ENCODE measurements around the gene SAMMSON.

Gene SAMMSON

GRCh38 chr3:70011582-70011981, 12.0 kb downstream of the SAMMSON start:
- no peak for DNase-seq (ENCODE audit: low read depth)

DNA sequence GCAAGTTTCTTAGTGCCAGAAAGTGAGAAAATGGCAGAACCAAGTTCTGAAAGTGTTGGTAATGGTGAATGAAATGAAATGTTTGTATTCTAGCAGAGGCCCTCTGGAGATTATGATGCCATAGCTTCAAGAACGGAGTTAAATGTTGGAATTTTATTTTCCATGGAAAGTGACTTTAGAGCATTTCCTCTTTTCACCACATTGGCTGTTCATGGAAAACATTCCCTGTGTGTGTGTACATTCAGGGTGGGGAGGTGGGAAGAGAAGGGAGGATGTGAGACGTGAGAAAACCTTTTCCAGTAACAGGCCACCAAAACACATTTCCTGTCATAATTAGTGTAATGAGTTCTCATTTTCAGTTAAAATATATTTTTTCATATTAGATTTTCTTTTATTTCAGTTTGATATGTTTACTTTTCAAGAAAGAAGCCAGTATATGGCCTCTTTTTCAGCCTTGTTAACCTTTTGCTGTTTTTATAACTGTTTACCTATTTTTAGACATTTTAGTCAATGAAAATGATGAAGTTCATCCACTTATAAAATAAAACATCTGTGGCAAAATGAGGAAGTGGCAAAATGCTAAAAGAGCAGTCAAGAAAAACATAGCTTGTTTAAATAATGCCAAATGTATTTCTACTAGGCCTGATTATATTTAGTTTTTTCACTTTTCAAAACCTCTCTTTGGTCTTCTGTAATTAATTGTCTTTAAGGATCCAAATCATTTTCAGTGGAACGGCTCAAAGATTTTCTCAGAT, 21.6 kb downstream of the SAMMSON start:
- DNase-seq (ENCODE audit: low read depth) = no peak

- no peak for DNase-seq (ENCODE audit: low read depth)
These were observed 28.8 kb downstream of the SAMMSON start for GRCh38 chr3:70028361-70028760.

DNA sequence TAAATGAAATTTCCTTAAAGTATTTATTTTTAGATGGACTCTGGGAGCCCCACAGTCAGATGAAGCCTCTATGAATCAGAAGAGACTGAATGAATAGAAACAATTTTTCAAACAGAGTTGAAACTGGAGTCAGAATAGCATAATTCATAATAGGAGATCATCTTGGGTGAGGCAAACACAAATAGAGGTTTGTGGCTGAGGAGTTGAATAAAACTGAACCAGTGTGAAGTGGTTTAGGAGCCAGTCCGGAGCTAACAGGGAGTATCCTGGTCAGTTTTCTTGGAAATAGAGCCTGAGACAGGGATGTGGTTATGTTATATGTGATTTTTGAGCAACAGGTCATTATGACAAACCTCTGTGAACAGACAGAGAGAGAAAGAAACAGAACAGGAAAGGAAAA, 39.2 kb downstream of the SAMMSON start:
- DNase-seq (ENCODE audit: low read depth) = no peak

DNA sequence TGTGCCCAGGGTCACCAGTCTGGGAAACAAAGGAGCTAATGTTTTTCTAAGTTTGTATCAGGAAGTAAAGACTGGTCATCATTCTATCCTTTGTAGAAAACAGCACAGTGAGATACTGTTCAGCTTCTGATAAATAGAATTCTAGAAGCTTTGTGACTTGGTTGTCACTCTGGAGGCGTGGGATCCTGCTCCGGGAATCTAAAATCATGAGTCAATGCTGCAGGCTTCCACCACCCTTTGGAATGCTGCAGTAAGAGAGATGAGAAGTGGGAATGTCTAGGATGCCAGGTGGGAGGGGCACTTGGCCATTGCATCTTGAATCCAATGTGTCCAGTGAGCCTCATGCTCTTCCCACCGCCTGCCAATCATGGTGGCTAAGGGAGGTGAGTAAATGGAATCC, 40.9 kb downstream of the SAMMSON start:
- no peak for DNase-seq (ENCODE audit: low read depth)

GRCh38 chr3:70042641-70043040, 43.1 kb downstream of the SAMMSON start:
- DNase-seq (ENCODE audit: low read depth) = no peak

DNA sequence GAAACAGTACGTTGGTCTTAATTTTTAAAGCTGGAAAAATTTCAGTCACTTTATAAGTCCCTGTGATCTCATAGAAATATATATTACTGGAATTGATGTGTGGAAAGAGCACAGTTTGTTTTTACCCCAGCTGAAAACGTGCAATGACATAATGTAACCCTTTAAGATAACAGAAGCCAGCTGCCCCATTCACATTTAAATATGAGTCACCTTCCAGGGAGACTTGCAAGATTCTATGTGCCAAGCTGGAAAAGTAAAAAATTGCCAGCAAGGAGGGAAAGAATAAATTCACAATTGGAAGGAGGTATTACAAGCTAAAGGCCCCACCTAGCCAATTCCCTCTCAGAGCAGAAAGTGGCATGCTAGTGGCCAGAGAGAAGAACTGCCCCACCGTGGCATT, 50.2 kb downstream of the SAMMSON start:
- no peak for DNase-seq (ENCODE audit: low read depth)

DNA sequence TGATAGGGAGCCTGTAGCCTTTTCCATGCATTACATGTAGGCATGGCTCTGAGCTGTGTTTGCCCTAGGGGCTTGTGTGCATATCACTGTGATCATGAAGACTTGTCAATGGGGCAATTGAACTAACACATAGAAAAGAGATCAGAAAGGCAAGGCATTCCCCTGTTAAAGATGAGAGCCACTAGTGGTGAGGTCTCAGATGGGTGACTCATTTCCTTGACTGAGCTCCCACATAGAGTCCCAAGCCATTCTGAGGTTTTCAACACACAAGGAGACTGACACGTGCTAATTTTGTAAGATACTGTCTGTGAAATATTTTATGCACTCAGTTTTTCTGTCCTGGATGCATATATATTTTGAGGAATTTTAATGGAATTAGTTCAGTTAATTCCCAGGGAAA, 53.8 kb downstream of the SAMMSON start:
- DNase-seq (ENCODE audit: low read depth) = no peak

DNA sequence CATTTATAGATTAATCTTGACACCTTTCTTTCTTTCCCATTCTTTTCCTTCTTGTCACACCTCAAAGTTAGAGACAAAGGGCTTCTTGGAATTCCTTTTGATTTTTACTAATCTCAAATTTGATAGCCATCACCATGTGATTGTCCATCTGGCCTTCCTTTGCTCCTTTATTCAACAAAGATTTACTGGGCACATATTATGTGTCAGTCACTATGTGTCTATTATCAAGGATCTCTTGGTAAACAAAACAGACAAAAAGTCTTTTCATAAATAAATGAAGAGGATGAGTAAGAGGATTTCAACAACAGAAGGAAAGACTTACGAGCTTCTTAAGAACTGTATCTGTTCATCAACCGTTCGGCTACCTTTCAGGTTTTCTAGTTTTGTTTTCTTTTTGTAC, 56.5 kb downstream of the SAMMSON start:
- DNase-seq (ENCODE audit: low read depth) = no peak

GRCh38 chr3:70057426-70057825, 57.9 kb downstream of the SAMMSON start:
- no peak for DNase-seq (ENCODE audit: low read depth)

DNA sequence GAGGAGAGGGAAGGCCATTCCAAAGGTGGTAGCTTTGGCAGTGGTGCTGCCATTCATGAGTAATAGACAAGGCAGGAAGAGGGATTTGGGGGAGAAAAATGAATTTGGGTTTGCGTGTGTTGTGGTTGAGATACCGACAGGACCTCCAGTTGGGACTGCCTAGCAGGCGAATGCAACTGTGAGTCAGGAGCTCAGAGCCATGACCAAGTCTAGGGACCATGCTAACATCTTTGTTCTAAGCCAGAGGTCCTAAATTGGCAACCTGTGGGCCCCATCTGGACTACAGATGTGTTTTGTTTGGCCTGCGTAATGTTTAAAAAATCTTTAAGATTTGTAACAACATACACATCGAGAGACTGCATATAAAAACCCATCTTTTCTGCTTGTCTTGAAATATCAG, 61.6 kb downstream of the SAMMSON start:
- no peak for DNase-seq (ENCODE audit: low read depth)

DNA sequence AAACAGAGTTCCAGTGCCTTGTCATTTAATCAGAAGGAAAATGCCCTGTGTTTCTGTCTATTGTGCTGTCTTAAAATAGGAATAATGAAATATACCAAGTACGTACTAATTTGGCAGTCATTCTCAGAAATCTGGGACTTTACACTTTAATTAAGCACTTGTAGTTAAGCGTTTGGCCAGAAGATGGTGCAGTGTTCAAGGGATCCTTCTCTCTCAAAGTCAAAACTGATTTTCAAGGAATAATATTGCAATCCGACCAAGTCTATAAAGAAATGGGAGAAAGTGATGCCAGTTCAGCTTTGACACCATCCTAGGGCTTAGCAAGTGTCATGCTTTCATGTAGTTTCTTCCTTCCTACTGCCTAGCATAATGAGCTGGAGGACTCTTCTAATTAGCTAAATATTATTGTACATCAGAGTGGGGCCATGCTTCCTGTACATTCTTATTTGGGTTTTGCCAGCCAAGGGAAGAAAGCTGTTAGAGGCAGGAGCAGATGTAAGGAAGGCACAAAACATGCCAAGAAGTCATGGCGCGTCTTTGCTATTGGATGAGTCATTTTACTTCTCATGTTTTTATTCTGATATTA, 64.8 kb downstream of the SAMMSON start:
- DNase-seq (ENCODE audit: low read depth) = no peak

- no peak for DNase-seq (ENCODE audit: low read depth)
These were observed 66.2 kb downstream of the SAMMSON start for GRCh38 chr3:70065696-70066253.

DNA sequence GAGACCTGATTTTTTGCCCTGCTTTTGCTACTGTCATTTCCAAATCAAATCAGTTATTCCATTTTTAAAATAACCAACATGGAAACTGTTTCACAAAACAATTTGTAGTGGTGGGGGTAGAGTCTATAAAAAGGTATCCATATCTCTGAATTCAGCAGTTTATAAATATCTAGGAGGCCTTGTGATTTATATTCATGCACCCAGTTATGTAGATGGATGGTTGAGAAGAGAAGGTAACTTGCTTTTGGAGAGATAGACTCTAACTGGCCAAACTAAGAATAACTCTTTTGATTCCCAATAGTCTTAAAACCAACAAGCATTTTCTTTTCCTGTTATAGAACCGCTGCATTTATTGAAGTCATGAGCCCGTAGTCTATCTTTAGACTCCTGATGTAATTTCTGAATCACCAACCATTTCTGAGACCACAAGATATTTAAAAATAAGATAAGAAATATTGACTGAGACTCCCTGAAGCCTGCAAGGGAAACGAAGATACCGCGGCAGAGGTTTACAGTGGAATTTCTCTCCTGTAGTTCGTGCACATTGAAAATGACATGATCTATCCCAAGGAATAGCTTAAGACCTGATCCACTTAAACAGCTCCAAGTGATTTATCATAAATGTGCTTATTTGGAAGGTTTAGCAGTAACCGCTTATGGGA, 68.5 kb downstream of the SAMMSON start:
- DNase-seq (ENCODE audit: low read depth) = no peak

GRCh38 chr3:70069557-70069956, 70.0 kb downstream of the SAMMSON start:
- DNase-seq (ENCODE audit: low read depth) = no peak

GRCh38 chr3:70071138-70071537, 71.6 kb downstream of the SAMMSON start:
- DNase-seq (ENCODE audit: low read depth) = no peak

DNA sequence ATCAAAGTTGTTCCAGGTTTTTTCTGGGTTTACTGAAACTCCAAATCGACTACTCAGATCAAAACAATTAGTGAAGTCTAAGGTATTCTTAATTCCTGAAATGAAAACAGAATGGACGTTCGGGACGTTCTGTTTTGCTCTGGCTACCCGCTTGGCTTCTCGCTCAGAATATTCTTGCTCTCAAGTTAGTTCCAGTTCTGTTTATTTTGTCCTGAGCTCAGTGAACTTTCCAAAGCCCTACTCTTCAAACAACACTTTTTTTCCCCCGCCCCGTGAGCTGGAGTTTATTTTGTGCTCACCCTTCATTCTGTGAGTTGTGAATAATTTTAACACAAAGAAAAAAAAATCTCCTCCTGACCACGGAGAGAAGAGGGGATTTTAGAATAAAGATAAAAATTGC, 72.6 kb downstream of the SAMMSON start:
- no peak for DNase-seq (ENCODE audit: low read depth)

DNA sequence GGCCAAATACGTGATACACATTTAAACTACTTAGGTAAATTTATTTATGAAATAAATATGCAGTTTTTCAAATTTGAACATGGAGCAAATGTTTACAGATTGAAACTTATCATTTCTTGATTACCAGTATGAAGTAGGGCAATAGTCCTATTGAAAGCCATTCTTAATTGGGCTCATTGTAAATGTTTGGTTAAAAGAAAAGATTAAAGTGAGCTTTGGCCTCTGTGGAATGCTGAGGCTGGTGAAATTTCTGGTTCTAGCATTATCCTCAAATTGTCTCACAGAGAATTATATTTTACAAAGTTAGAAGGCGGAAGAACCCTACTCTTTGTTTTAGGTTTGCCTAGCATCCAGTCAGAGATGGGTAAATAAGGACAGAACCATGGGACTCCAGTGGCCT, 73.2 kb downstream of the SAMMSON start:
- DNase-seq (ENCODE audit: low read depth) = no peak

GRCh38 chr3:70075101-70075500, 75.6 kb downstream of the SAMMSON start:
- DNase-seq (ENCODE audit: low read depth) = no peak

GRCh38 chr3:70076396-70076795, 76.9 kb downstream of the SAMMSON start:
- no peak for DNase-seq (ENCODE audit: low read depth)

DNA sequence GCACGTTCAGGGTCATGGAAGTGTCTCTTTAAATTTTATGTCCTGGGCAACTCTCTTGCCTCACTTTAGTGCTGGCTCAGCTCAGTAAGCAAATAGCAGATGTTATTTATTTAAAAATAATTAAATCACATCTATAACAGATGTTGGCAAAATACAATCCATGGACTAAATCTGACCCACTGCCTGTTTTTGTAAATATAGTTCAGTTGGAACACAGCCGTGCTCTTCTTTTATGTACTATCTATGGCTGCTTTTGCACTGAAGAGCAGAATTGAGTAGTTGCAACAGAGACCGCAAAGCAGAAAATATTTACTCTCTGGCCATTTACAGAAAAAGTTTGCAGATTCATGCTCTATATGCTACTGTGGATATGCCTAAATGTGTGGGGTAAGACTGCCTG, 79.2 kb downstream of the SAMMSON start:
- no peak for DNase-seq (ENCODE audit: low read depth)

GRCh38 chr3:70085613-70086012, 86.1 kb downstream of the SAMMSON start:
- DNase-seq (ENCODE audit: low read depth) = no peak

DNA sequence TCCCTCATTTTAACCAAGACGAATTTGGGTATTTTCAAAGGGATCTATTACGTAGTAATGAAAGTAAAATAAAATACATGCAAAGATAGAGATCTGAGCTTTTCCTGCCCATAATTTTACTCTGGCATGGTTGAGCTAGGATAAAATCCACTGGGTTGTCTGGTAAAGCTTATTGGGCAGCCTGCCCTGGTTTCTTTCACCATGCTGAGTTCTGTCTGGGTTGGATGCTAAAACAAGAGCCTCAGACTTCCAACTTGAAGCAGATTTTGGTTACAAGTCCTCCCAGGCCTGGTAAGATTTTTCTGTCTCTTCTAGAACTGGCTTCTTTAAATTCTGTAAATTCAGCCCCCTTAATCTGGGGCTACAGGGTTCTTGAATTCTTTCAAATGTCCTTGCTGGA, 86.8 kb downstream of the SAMMSON start:
- no peak for DNase-seq (ENCODE audit: low read depth)

All from stimulated activated CD8-positive, alpha-beta memory T cell treated with anti-CD3 and anti-CD28 coated beads, Interleukin-15, amount 100 ng/mL, for 1 hour (primary cell).